NCI-H2171 (cell line): Measurements from ENCODE around the gene C18orf54.
A peak's percentile ranks its signal among the peaks of the same experiment; 100 is the strongest.
"Not testable (repeated sequence)": the region's sequence is repeated elsewhere in the genome, so short reads cannot be mapped to it uniquely, and the experiment has no call there.

Experiments used
- DNase-seq: peaks from one replicate; lab custom pipeline; 2025; lab: John Stamatoyannopoulos, UW

C18orf54 gene

GRCh38 chr18:54386800-54387495 lies 29.2 kb downstream of the C18orf54 start:
- DNase-seq: not testable (repeated sequence)

- DNase-seq: peak; percentile 31
These were observed 29.9 kb downstream of the C18orf54 start for GRCh38 chr18:54387631-54388030.

GRCh38 chr18:54388203-54389142 lies 30.8 kb downstream of the C18orf54 start:
- DNase-seq: no peak

GRCh38 chr18:54389143-54389505 lies 31.4 kb downstream of the C18orf54 start:
- no peak for DNase-seq

- DNase-seq: no peak
These were observed 33.1 kb downstream of the C18orf54 start for GRCh38 chr18:54390838-54391237.

- DNase-seq: peak; percentile 31
These were observed 34.9 kb downstream of the C18orf54 start for GRCh38 chr18:54392543-54393023.

GRCh38 chr18:54393648-54394294 lies 36.1 kb downstream of the C18orf54 start:
- no peak for DNase-seq

- no peak for DNase-seq
These were observed 39.1 kb downstream of the C18orf54 start for GRCh38 chr18:54396760-54397159.

GRCh38 chr18:54405290-54405689 lies 47.6 kb downstream of the C18orf54 start:
- no peak for DNase-seq

- no peak for DNase-seq
These were observed 54.1 kb downstream of the C18orf54 start for GRCh38 chr18:54411781-54412180.

- no peak for DNase-seq
These were observed 57.4 kb downstream of the C18orf54 start for GRCh38 chr18:54415086-54415485.

GRCh38 chr18:54416436-54416835 lies 58.7 kb downstream of the C18orf54 start:
- no peak for DNase-seq

GRCh38 chr18:54423831-54424230 lies 66.1 kb downstream of the C18orf54 start:
- DNase-seq: no peak

- no peak for DNase-seq
These were observed 68.5 kb downstream of the C18orf54 start for GRCh38 chr18:54426085-54426665.
